GM10248 (cell line): ENCODE data around the gene GNL2.

Experiments used
- CTCF ChIA-PET: fragments of 300-600 bp; sonication (Branson Sonifier 250); formaldehyde crosslinking; extraction: SDS; loops from one replicate; lab custom pipeline; 2021; ENCODE audit warnings: antibody characterized with exemption; lab: Yijun Ruan, JAX
- POLR2A ChIA-PET: fragments of 350-650 bp; sonication (Branson Sonifier 250); formaldehyde crosslinking; extraction: SDS; loops from one replicate; lab custom pipeline; 2020; ENCODE audit warnings: antibody characterized with exemption; lab: Yijun Ruan, JAX
- DNase-seq: peaks from one replicate; pipeline ENCODE4 v3.0.0; 2012; ENCODE audit errors: extremely low spot score
- CTCF ChIP-seq: IDR thresholded peaks from 2 replicates; pipeline ENCODE4 v1.5.1; 2012; ENCODE audit warnings: mild to moderate bottlenecking, low read depth; ENCODE audit errors: extremely low read depth, missing control alignments, control extremely low read depth

The GNL2 gene

DNA sequence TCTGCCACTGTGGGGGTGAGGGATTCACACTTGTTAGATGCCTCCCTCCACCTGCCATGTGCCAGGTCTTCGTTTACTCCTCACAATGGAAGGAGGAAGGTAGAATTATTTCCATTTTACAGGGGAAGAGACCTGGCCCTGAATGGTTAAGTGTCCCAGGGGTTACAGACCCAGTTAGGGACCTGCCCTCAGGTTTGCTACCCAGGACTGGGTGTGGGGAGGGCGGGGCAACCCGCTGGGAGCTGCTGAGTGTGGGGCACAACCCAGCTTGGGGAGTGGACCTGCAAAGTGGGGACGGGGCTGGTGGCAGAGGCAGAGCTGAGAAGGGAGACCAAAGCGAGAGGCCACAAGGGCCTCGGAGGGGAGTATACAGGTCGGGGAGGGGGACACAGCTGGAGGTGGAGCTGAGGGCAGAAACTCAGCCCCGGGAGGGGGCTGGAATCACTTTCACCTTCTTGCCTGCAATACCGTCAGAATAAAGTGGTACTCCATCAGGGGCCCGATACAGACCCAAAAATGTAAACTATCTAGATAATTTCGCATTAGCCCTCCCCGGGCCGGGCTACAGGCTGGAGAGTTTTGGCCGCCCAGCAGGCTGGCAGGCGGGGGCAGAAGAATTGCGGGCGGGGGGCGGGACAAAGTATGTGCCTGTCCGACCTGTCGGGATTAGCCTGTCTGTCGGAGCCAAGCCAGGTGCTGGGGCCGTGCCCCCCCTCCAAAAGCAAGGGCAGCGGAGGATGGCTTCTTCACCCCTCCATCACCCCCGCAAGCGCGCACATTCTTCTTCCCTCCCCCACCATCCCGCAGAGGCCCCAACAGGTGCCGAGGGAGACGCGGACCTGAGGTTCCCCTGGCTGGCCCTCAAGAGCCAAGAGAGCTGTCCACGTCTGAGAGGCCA is 37.6 kb upstream of the GNL2 start:
- ChIA-PET CTCF (interaction anchor here (1.0 to 1.4 kb wide), 2 partner anchors 31 to 107 kb away, joined by 3 read pairs; no protein-coding TSS in a partner anchor), POLR2A (no interaction called here)
- no peak for TF ChIP-seq CTCF
- DNase-seq, result no peak

DNA sequence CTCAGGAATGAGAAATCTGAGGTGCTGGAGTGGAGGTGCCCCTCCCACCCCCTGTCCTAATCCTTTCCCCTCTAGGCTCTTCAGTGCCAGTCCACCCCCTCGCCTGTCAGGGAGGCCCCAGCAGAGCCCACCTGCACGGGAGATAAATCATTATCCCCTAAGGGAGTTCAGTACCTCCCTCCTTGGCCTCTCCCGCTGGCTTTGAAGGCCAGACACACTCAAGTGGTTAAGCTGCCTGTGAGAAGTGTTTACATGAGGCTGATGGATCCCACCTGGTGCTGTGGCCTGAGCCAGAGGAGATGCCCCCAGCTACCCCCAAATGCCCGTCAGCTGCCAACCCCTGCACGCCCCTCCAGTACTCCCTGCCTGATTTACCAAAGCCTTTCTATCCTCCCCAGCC is 35.3 kb upstream of the GNL2 start:
- CTCF ChIA-PET, result interaction anchor here (1.3 kb wide), 1 partner anchor 28 kb away, joined by 6 read pairs; no protein-coding TSS in a partner anchor
- TF ChIP-seq CTCF, result no peak
- POLR2A ChIA-PET, result no interaction called here
- DNase-seq, result no peak

GRCh38 chr1:37630426-37631028 is 34.8 kb upstream of the GNL2 start:
- no peak for DNase-seq
- CTCF ChIA-PET, result interaction anchor here (1.2 to 1.3 kb wide), 4 partner anchors 27 to 61 kb away, joined by 3 to 6 read pairs (median 4); partner anchors contain the start of gene CDCA8
- no peak for TF ChIP-seq CTCF
- POLR2A ChIA-PET, result no interaction called here

DNA sequence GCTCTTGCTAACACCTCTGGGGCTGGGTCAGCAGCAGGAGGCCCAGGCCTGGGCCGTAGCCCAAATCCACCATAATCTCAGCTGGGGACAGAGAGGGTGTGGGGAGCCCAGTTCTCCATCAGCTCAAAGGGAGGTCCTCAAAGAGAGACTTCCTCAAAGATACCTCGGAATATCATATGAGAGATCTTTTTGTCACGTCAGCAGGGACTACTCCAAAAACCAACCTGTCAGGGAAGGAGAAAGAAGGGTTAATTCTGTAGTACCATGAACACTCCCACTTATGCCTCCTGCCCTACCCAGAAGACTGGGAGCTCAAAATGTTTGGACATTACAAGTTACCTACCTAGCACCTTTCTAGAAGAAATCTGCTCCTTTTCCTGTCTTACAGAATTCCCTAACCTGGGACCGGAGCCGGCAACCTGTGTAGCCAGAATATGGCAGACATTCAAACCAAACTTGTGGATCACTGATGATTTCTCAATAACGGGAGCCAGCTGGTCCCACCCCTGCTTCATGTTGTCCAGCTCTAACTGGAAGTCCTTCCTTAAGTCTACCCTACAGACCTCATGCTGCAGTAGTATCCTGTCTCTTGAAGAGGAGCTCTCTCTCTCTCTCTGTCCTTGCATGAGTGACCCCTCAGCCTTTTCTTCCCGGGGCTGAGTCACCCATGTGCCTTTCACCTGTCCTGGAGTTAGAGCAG is 34.1 kb upstream of the GNL2 start:
- no peak for TF ChIP-seq CTCF
- DNase-seq, result no peak
- POLR2A ChIA-PET, result no interaction called here
- CTCF ChIA-PET, result interaction anchor here (1.2 to 1.4 kb wide), 6 partner anchors 10 to 62 kb away, joined by 3 to 5 read pairs (median 3); partner anchors contain the start of gene CDCA8

- POLR2A ChIA-PET, result no interaction called here
- CTCF ChIA-PET, result interaction anchor here (1.1 to 1.4 kb wide), 5 partner anchors 10 to 53 kb away, joined by 3 to 5 read pairs (median 3); no protein-coding TSS in a partner anchor
- TF ChIP-seq CTCF, result no peak
- no peak for DNase-seq
Observed at GRCh38 chr1:37629008-37629407, 33.3 kb upstream of the GNL2 start.

DNA sequence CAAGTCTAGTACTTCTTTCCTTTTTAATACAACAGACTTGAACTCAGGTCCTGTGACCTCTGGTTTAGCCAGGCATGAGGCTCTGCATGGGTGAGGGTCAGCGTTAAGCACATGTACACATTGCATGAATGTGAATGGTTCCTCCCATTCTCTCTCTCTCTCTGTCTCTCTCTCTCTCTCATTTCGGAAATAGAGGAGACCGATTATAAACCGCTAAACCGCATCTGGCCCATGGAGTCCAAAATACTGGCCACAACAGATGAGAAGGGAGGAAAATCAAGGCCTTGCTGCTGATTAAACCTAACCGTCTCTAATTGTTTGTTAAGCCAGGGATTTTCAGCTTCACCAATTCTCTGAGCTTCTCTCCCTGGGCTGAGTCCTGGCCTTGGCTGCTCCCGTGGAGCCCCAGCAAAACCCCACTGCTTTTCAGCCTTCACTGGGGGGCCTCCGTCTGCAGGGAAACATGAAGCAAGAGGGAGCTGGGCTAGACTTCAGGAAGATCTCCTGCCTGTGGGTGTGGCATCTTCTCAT is 32.4 kb upstream of the GNL2 start:
- POLR2A ChIA-PET, result no interaction called here
- no peak for DNase-seq
- CTCF ChIA-PET, result interaction anchor here (1.1 to 1.4 kb wide), 3 partner anchors 20 to 54 kb away, joined by 3 read pairs; no protein-coding TSS in a partner anchor
- TF ChIP-seq CTCF, result no peak
